Measurements from ENCODE around the gene GIMAP5. TPM values are rescaled to one million over a fixed set of nuclear protein-coding genes. Genes with fewer than 3 reads are reported as not detected.

Gene GIMAP5
- total and polyA plus RNA-seq, 2 of the 13 experiments (the other 11 are each of a cell fraction or from before 2014, with no cell fraction given): not detected

DNA sequence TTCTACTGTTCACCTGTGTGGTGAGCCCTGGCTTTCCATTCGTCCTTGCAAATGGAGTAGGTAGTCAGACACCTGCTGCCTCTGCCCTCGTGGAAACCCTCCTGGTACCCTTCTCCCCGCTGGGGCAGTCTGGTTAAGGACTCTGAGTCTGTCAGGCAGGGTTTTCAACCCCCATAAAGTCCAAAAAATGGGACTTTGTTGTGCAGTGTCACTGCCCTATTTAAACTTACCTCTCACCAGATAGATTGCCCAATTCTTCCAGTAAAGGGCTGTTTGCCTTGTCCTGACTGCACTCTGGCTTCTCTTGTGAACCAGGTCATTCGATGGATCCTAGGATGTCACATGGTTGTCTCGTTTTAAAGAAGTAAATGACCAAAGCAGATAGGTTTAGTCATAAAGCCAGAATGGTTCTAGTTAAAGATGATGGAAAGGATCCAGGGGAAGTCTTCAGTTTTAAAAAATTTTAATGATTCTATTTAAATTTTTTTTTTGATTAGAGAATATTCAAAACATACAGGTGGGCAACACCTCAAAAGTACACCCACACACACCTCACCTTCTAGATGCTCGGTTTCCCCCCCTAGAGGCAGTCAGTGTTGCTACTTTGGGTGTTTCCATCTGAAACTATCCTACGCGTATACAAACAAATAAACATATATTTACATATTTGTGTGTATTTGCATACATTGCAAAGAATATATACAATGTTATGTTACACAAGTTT is 41.0 kb downstream of the GIMAP5 start (continued):
- TF ChIP-seq, protein P1, sequence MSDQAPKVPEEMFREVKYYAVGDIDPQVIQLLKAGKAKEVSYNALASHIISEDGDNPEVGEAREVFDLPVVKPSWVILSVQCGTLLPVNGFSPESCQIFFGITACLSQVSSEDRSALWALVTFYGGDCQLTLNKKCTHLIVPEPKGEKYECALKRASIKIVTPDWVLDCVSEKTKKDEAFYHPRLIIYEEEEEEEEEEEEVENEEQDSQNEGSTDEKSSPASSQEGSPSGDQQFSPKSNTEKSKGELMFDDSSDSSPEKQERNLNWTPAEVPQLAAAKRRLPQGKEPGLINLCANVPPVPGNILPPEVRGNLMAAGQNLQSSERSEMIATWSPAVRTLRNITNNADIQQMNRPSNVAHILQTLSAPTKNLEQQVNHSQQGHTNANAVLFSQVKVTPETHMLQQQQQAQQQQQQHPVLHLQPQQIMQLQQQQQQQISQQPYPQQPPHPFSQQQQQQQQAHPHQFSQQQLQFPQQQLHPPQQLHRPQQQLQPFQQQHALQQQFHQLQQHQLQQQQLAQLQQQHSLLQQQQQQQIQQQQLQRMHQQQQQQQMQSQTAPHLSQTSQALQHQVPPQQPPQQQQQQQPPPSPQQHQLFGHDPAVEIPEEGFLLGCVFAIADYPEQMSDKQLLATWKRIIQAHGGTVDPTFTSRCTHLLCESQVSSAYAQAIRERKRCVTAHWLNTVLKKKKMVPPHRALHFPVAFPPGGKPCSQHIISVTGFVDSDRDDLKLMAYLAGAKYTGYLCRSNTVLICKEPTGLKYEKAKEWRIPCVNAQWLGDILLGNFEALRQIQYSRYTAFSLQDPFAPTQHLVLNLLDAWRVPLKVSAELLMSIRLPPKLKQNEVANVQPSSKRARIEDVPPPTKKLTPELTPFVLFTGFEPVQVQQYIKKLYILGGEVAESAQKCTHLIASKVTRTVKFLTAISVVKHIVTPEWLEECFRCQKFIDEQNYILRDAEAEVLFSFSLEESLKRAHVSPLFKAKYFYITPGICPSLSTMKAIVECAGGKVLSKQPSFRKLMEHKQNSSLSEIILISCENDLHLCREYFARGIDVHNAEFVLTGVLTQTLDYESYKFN (CRISPR knock-in tag; conservative IDR thresholded peaks at IDR 0.05): peak; percentile 58
- TF ChIP-seq ZNF44 (CRISPR knock-in tag; IDR thresholded peaks at IDR 0.05) (no peak), MAZ (IDR thresholded peaks at IDR 0.05; ENCODE audit: borderline replicate concordance, low read depth, low read length) (no peak), MAZ (CRISPR knock-in tag; IDR thresholded peaks at IDR 0.05; ENCODE audit: low read depth) (no peak), SP2 (CRISPR knock-in tag; IDR thresholded peaks at IDR 0.05) (no peak), ZFP82 (CRISPR knock-in tag; IDR thresholded peaks at IDR 0.05; ENCODE audit: borderline replicate concordance) (no peak), ZSCAN29 (CRISPR knock-in tag; conservative IDR thresholded peaks at IDR 0.05) (0 out of 2 replicates have a peak, but pooled peaks have one; percentile 24), SIN3B (IDR thresholded peaks at IDR 0.05; ENCODE audit: low read length) (no peak), ZNF232 (CRISPR knock-in tag; IDR thresholded peaks at IDR 0.05; ENCODE audit: borderline replicate concordance) (no peak), SNAI1 (CRISPR knock-in tag; IDR thresholded peaks at IDR 0.05; ENCODE audit: borderline replicate concordance) (no peak), MED1 (CRISPR knock-in tag; IDR thresholded peaks at IDR 0.05) (no peak), ZBTB1 (CRISPR knock-in tag; IDR thresholded peaks at IDR 0.05; ENCODE audit: borderline replicate concordance) (no peak), ZNF292 (CRISPR knock-in tag; IDR thresholded peaks at IDR 0.05; ENCODE audit: borderline replicate concordance, low read depth) (peak; percentile 37; the same call in 1 of the 2 replicates), HHEX (CRISPR knock-in tag; IDR thresholded peaks at IDR 0.05) (no peak), KDM3A (CRISPR knock-in tag; IDR thresholded peaks at IDR 0.05; ENCODE audit: low read depth) (no peak), GATAD1 (CRISPR knock-in tag; IDR thresholded peaks at IDR 0.05) (no peak), BCL6 (CRISPR knock-in tag; IDR thresholded peaks at IDR 0.05) (no peak)
- TF ChIP-seq, protein P2, sequence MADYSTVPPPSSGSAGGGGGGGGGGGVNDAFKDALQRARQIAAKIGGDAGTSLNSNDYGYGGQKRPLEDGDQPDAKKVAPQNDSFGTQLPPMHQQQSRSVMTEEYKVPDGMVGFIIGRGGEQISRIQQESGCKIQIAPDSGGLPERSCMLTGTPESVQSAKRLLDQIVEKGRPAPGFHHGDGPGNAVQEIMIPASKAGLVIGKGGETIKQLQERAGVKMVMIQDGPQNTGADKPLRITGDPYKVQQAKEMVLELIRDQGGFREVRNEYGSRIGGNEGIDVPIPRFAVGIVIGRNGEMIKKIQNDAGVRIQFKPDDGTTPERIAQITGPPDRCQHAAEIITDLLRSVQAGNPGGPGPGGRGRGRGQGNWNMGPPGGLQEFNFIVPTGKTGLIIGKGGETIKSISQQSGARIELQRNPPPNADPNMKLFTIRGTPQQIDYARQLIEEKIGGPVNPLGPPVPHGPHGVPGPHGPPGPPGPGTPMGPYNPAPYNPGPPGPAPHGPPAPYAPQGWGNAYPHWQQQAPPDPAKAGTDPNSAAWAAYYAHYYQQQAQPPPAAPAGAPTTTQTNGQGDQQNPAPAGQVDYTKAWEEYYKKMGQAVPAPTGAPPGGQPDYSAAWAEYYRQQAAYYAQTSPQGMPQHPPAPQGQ (CRISPR knock-in tag; IDR thresholded peaks at IDR 0.05; ENCODE audit: borderline replicate concordance): no peak
- TF ChIP-seq, protein P3, sequence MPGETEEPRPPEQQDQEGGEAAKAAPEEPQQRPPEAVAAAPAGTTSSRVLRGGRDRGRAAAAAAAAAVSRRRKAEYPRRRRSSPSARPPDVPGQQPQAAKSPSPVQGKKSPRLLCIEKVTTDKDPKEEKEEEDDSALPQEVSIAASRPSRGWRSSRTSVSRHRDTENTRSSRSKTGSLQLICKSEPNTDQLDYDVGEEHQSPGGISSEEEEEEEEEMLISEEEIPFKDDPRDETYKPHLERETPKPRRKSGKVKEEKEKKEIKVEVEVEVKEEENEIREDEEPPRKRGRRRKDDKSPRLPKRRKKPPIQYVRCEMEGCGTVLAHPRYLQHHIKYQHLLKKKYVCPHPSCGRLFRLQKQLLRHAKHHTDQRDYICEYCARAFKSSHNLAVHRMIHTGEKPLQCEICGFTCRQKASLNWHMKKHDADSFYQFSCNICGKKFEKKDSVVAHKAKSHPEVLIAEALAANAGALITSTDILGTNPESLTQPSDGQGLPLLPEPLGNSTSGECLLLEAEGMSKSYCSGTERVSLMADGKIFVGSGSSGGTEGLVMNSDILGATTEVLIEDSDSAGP (CRISPR knock-in tag; IDR thresholded peaks at IDR 0.05; ENCODE audit: borderline replicate concordance): no peak
- TF ChIP-seq, protein P4, sequence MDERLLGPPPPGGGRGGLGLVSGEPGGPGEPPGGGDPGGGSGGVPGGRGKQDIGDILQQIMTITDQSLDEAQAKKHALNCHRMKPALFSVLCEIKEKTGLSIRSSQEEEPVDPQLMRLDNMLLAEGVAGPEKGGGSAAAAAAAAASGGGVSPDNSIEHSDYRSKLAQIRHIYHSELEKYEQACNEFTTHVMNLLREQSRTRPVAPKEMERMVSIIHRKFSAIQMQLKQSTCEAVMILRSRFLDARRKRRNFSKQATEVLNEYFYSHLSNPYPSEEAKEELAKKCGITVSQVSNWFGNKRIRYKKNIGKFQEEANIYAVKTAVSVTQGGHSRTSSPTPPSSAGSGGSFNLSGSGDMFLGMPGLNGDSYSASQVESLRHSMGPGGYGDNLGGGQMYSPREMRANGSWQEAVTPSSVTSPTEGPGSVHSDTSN (CRISPR knock-in tag; IDR thresholded peaks at IDR 0.05): no peak
- TF ChIP-seq, protein P5, sequence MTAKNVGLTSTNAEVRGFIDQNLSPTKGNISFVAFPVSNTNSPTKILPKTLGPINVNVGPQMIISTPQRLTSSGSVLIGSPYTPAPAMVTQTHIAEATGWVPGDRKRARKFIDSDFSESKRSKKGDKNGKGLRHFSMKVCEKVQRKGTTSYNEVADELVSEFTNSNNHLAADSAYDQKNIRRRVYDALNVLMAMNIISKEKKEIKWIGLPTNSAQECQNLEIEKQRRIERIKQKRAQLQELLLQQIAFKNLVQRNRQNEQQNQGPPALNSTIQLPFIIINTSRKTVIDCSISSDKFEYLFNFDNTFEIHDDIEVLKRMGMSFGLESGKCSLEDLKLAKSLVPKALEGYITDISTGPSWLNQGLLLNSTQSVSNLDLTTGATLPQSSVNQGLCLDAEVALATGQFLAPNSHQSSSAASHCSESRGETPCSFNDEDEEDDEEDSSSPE (CRISPR knock-in tag; IDR thresholded peaks at IDR 0.05): peak; percentile 33; the same call in 1 of the 2 replicates
